SK-N-MC (cell line): ENCODE measurements around the gene MYL6.

ENCODE experiments used
- DNase-seq: peaks from one replicate; pipeline ENCODE4 v3.0.0-alpha.2; 2011; ENCODE audit warnings: low read depth, low spot score
- H3K27ac ChIP-seq: fragments of 200-600 bp; sonication (generic); 2 replicates; pipeline ENCODE4 v1.5.1; 2016; ENCODE audit warnings: mixed run types
- H3K36me3 ChIP-seq: fragments of 200-600 bp; sonication (generic); 2 replicates; pipeline ENCODE4 v1.6.1; 2017; ENCODE audit warnings: antibody characterized with exemption, low read length, mixed read lengths; ENCODE audit not compliant: insufficient read depth
- H3K4me3 ChIP-seq: fragments of 200-600 bp; sonication (generic); 2 replicates; pipeline ENCODE4 v1.5.1; 2016
- H3K9ac ChIP-seq: fragments of 200-600 bp; sonication (generic); 2 replicates; pipeline ENCODE4 v1.8.0; 2017; ENCODE audit warnings: mixed run types, mixed read lengths; ENCODE audit not compliant: insufficient read length
- H3K9me3 ChIP-seq: fragments of 200-600 bp; sonication (generic); 2 replicates; pipeline ENCODE4 v1.6.1; 2017; ENCODE audit warnings: low read depth, mild to moderate bottlenecking, antibody characterized with exemption, low read length, moderate library complexity, mixed read lengths
- EZH2 ChIP-seq: fragments of 200-600 bp; sonication (generic); IDR thresholded peaks from one replicate; pipeline ENCODE4 v1.6.1; 2017; ENCODE audit warnings: antibody characterized with exemption
- FOXP2 ChIP-seq: optimal IDR thresholded peaks from 2 replicates; pipeline ENCODE3; 2011; ENCODE audit warnings: mild to moderate bottlenecking, moderate library complexity; ENCODE audit not compliant: insufficient read depth; ENCODE audit errors: extremely low read length, control extremely low read depth
- POLR2AphosphoS5 ChIP-seq: IDR thresholded peaks from 2 replicates; pipeline ENCODE4 v1.6.1; 2012; ENCODE audit warnings: mild to moderate bottlenecking, low read depth, low read length, borderline replicate concordance

MYL6 gene

DNA sequence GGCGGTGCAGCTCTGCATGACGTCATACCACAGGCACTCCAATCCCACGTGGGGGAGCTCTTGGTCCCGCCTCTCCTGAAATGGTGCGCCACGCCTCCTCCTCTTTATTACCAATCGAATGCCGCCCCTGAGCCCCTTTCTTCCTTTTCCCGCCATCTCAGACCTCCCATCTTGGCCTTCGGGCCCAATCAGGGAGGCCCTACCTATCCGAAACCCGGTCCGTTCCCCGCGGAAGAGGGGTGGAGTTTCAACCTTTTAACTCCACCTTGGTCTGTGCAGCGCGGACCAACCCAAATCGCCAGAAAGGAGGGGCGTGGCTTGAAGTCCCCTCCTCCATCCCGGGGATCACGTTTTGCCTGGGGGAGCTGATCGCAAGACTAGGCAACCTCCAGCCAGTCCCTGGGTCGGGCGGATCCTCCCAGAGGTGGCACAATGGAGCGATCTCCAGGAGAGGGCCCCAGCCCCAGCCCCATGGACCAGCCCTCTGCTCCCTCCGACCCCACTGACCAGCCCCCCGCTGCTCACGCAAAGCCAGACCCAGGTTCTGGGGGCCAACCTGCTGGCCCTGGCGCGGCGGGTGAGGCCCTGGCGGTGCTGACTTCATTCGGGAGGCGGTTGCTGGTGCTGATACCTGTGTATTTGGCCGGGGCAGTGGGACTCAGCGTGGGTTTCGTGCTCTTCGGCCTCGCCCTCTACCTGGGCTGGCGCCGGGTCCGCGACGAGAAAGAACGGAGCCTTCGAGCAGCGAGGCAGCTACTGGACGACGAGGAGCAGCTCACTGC is 30.1 kb upstream of the MYL6 start, which contains the start of gene ESYT1:
TSS of gene ESYT1 (plus strand) at position 380 of the 782 bp plus-strand sequence. CDS start at position 433, 53 bp downstream.
- peak within 1 kb of the TSS; percentile 92 for H3K27ac ChIP-seq
- TF ChIP-seq EZH2 (no peak), FOXP2 (peak; percentile 33), POLR2AphosphoS5 (peak; percentile 90)
- H3K4me3 ChIP-seq = peak within 1 kb of the TSS; percentile 89
- peak within 1 kb of the TSS; percentile 84 for H3K9ac ChIP-seq
- H3K36me3 ChIP-seq = peaks cover 25% of the 10 kb centered on the region
- no peaks in the 10 kb centered on the region for H3K9me3 ChIP-seq
- peak; percentile 99 for DNase-seq

GRCh38 chr12:56128670-56129205 is 29.4 kb upstream of the MYL6 start:
- H3K4me3 ChIP-seq = peak overlapping the region; percentile 89
- no peaks in the 10 kb centered on the region for H3K9me3 ChIP-seq
- H3K36me3 ChIP-seq = peaks cover 31% of the 10 kb centered on the region
- peak overlapping the region; percentile 84 for H3K9ac ChIP-seq
- no peak for DNase-seq
- no peak overlapping the region for H3K27ac ChIP-seq
- TF ChIP-seq FOXP2 = no peak
- no peak for TF ChIP-seq EZH2
- no peak for TF ChIP-seq POLR2AphosphoS5

- DNase-seq = no peak
Measured at GRCh38 chr12:56129206-56129941, 28.8 kb upstream of the MYL6 start.

GRCh38 chr12:56129942-56130495 is 28.1 kb upstream of the MYL6 start:
- TF ChIP-seq FOXP2 (no peak), EZH2 (no peak)
- no peak for DNase-seq
- Histone ChIP-seq H3K27ac (no peak overlapping the region), H3K9me3 (no peaks in the 10 kb centered on the region), H3K36me3 (peaks cover 42% of the 10 kb centered on the region), H3K4me3 (peak overlapping the region; percentile 89; the same call in 1 of the 2 replicates), H3K9ac (no peak overlapping the region)

More at GRCh38 chr12:56129206-56129941, 28.8 kb upstream of the MYL6 start:
- H3K9me3 ChIP-seq = no peaks in the 10 kb centered on the region
- no peak overlapping the region for H3K27ac ChIP-seq
- peak overlapping the region; percentile 89 for H3K4me3 ChIP-seq
- peaks cover 38% of the 10 kb centered on the region for H3K36me3 ChIP-seq
- H3K9ac ChIP-seq = peak overlapping the region; percentile 84
- TF ChIP-seq POLR2AphosphoS5 (peak; percentile 41; the same call in 1 of the 2 replicates), FOXP2 (no peak), EZH2 (no peak)

GRCh38 chr12:56130876-56131275 is 27.3 kb upstream of the MYL6 start:
- no peak overlapping the region for H3K27ac ChIP-seq
- TF ChIP-seq POLR2AphosphoS5 (no peak), FOXP2 (no peak), EZH2 (no peak)
- no peak for DNase-seq
- no peak overlapping the region for H3K9ac ChIP-seq
- H3K36me3 ChIP-seq = peaks cover 42% of the 10 kb centered on the region
- no peaks in the 10 kb centered on the region for H3K9me3 ChIP-seq
- H3K4me3 ChIP-seq = no peak overlapping the region

- Histone ChIP-seq H3K9me3 (no peaks in the 10 kb centered on the region), H3K36me3 (peaks cover 77% of the 10 kb centered on the region)
- TF ChIP-seq EZH2 (no peak), POLR2AphosphoS5 (no peak), FOXP2 (no peak)
Measured at GRCh38 chr12:56134897-56135296, 23.3 kb upstream of the MYL6 start.

DNA sequence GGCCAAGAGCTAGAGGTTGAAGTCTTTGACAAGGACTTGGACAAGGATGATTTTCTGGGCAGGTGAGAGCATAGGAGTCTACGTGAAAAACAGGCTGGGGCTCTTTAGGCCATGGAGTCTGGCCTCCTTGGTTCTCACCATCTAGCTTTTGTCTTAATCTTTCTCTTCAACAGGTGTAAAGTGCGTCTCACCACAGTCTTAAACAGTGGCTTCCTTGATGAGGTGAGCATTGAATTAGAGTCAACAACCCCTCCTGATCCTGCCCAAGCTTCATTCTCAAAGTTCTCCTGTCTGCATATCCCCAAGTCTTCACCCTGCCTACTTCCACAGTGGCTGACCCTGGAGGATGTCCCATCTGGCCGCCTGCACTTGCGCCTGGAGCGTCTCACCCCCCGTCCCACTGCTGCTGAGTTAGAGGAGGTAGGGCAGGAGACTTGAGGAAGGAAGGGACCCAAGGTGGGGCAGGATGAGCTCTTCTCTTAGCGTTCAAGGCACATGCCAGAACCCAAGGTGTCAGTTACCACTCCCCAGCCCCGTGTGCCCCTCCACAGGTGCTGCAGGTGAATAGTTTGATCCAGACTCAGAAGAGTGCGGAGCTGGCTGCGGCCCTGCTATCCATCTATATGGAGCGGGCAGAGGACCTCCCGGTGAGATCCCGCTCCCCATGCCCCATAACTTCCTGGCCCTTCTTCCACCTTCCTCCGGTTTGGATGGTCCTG is 20.1 kb upstream of the MYL6 start:
- Histone ChIP-seq H3K9ac (no peak overlapping the region), H3K4me3 (no peak overlapping the region), H3K36me3 (peaks cover 74% of the 10 kb centered on the region), H3K27ac (no peak overlapping the region), H3K9me3 (no peaks in the 10 kb centered on the region)
- TF ChIP-seq EZH2 (no peak), POLR2AphosphoS5 (no peak), FOXP2 (no peak)
- DNase-seq = no peak

More at GRCh38 chr12:56134897-56135296, 23.3 kb upstream of the MYL6 start:
- H3K4me3 ChIP-seq = no peak overlapping the region
- DNase-seq = no peak
- H3K9ac ChIP-seq = no peak overlapping the region
- H3K27ac ChIP-seq = no peak overlapping the region

- TF ChIP-seq POLR2AphosphoS5 (no peak), EZH2 (no peak), FOXP2 (no peak)
- Histone ChIP-seq H3K4me3 (no peak overlapping the region), H3K36me3 (peaks cover 70% of the 10 kb centered on the region), H3K9me3 (no peaks in the 10 kb centered on the region), H3K9ac (no peak overlapping the region), H3K27ac (no peak overlapping the region)
- no peak for DNase-seq
Measured at GRCh38 chr12:56141946-56142784, 16.0 kb upstream of the MYL6 start.
